LNCAP (cell line): Measurements from ENCODE around the gene PKNOX2.

ENCODE experiments used
- CTCF ChIP-seq: fragments of 450-650 bp; IDR thresholded peaks from 2 replicates; pipeline ENCODE4 v1.5.1; 2017; ENCODE audit warnings: mild to moderate bottlenecking

The PKNOX2 gene

GRCh38 chr11:125285844-125286243 is 121.3 kb downstream of the PKNOX2 start:
- no peak for TF ChIP-seq CTCF

GRCh38 chr11:125286486-125286885 is 121.9 kb downstream of the PKNOX2 start:
- TF ChIP-seq CTCF, result no peak

GRCh38 chr11:125287491-125288210 is 123.1 kb downstream of the PKNOX2 start:
- no peak for TF ChIP-seq CTCF

GRCh38 chr11:125289419-125290098 is 125.0 kb downstream of the PKNOX2 start:
- no peak for TF ChIP-seq CTCF

- TF ChIP-seq CTCF, result no peak
Observed at GRCh38 chr11:125290263-125290662, 125.7 kb downstream of the PKNOX2 start.

- no peak for TF ChIP-seq CTCF
Observed at GRCh38 chr11:125292100-125292499, 127.5 kb downstream of the PKNOX2 start.

GRCh38 chr11:125293596-125293995 is 129.0 kb downstream of the PKNOX2 start:
- TF ChIP-seq CTCF, result no peak
